ENCODE measurements around the gene KCTD1. TPM values are rescaled to one million over a fixed set of nuclear protein-coding genes. Genes with fewer than 3 reads are reported as not detected.

KCTD1 gene
- polyA plus RNA-seq, 1 of the 3 experiments (the other 2 are of a cell fraction) = 12.8 TPM

DNA sequence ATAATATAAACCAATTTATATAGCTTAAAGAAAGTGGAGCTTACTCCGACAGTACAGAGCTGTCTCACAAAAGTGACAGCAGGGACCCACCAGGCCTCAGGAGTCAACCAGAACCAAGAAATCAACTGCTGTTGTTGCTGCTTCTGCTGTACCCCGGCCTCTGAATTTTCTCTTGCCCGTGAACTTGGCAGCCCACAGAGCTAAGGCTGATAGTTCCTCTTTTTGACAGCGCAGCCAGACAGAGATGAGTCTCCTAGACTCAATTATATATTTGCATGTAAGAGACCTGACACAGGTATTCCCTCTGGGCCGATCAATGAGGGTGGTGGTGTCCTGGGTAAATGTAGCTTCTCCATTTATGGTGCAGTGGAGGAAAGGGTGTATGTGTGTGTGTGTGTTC is 109.4 kb downstream of the KCTD1 start:
- Histone ChIP-seq H3K27me3 (ENCODE audit: insufficient read depth) (no peaks in the 10 kb centered on the region), H3K4me2 (no peak overlapping the region), H3K79me2 (ENCODE audit: insufficient read depth) (no peaks in the 10 kb centered on the region), H3F3A (replicated peaks; ENCODE audit: insufficient read depth) (no peaks in the 10 kb centered on the region), H3K36me3 (replicated peaks in 1 of 2; ENCODE audit: control insufficient read depth in 1 of 2, insufficient read depth in 2 of 2, low read length in 1 of 2) (no peaks in the 10 kb centered on the region), H3K4me3 (ENCODE audit: low read depth in 2 of 2, low read length in 1 of 2) (no peak overlapping the region), H3K9me2 (no peaks in the 10 kb centered on the region), H3K4me1 (ENCODE audit: control insufficient read depth in 1 of 2, insufficient read depth in 2 of 2, low read depth in 1 of 2, low read length in 1 of 2) (peaks cover 0 to 11% of the 10 kb centered on the region in 2 experiments; a peak in 1 of 4 replicates), H2AFZ (ENCODE audit: low read depth) (no peak overlapping the region), H3K9ac (no peak overlapping the region), H3K27ac (ENCODE audit: low read depth in 2 of 2, low read length in 1 of 2) (no peak overlapping the region), H4K20me1 (ENCODE audit: insufficient read depth) (no peaks in the 10 kb centered on the region), H3K9me3 (no peaks in the 10 kb centered on the region)
- no peak for DNase-seq
- ChIA-PET POLR2A (interaction anchor here (0.6 kb wide), 1 partner anchor 45 kb away, joined by 3 read pairs; no protein-coding TSS in a partner anchor), CTCF (interaction anchor here (0.9 to 1.4 kb wide), 2 partner anchors 15 to 85 kb away, joined by 3 read pairs; no protein-coding TSS in a partner anchor)
- WGBS (ENCODE audit: low lambda C conversion rate) = 91% methylated on average over 5 of the region's 5 CpGs
- TF ChIP-seq RCOR1 (IDR thresholded peaks at IDR 0.05; ENCODE audit: low read length) = no peak
- no peak for TF ChIP-seq TCF12 (IDR thresholded peaks at IDR 0.05)
- TF ChIP-seq, protein P1, sequence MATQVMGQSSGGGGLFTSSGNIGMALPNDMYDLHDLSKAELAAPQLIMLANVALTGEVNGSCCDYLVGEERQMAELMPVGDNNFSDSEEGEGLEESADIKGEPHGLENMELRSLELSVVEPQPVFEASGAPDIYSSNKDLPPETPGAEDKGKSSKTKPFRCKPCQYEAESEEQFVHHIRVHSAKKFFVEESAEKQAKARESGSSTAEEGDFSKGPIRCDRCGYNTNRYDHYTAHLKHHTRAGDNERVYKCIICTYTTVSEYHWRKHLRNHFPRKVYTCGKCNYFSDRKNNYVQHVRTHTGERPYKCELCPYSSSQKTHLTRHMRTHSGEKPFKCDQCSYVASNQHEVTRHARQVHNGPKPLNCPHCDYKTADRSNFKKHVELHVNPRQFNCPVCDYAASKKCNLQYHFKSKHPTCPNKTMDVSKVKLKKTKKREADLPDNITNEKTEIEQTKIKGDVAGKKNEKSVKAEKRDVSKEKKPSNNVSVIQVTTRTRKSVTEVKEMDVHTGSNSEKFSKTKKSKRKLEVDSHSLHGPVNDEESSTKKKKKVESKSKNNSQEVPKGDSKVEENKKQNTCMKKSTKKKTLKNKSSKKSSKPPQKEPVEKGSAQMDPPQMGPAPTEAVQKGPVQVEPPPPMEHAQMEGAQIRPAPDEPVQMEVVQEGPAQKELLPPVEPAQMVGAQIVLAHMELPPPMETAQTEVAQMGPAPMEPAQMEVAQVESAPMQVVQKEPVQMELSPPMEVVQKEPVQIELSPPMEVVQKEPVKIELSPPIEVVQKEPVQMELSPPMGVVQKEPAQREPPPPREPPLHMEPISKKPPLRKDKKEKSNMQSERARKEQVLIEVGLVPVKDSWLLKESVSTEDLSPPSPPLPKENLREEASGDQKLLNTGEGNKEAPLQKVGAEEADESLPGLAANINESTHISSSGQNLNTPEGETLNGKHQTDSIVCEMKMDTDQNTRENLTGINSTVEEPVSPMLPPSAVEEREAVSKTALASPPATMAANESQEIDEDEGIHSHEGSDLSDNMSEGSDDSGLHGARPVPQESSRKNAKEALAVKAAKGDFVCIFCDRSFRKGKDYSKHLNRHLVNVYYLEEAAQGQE (IDR thresholded peaks at IDR 0.05; ENCODE audit: low read depth, low read length) = no peak
- TF ChIP-seq RAD21 (IDR thresholded peaks at IDR 0.05; ENCODE audit: low read length) = no peak
- no peak for TF ChIP-seq SMC3 (IDR thresholded peaks at IDR 0.05; ENCODE audit: low read depth, low read length)
- no peak for TF ChIP-seq TAF1 (IDR thresholded peaks at IDR 0.05; ENCODE audit: borderline replicate concordance, low read depth, low read length)
- TF ChIP-seq, protein P2, sequence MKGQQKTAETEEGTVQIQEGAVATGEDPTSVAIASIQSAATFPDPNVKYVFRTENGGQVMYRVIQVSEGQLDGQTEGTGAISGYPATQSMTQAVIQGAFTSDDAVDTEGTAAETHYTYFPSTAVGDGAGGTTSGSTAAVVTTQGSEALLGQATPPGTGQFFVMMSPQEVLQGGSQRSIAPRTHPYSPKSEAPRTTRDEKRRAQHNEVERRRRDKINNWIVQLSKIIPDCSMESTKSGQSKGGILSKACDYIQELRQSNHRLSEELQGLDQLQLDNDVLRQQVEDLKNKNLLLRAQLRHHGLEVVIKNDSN (IDR thresholded peaks at IDR 0.05; ENCODE audit: borderline replicate concordance, low read depth) = no peak
- TF ChIP-seq NFIC (IDR thresholded peaks at IDR 0.05; ENCODE audit: borderline replicate concordance) = no peak
- TF ChIP-seq, protein P3, sequence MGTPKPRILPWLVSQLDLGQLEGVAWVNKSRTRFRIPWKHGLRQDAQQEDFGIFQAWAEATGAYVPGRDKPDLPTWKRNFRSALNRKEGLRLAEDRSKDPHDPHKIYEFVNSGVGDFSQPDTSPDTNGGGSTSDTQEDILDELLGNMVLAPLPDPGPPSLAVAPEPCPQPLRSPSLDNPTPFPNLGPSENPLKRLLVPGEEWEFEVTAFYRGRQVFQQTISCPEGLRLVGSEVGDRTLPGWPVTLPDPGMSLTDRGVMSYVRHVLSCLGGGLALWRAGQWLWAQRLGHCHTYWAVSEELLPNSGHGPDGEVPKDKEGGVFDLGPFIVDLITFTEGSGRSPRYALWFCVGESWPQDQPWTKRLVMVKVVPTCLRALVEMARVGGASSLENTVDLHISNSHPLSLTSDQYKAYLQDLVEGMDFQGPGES (IDR thresholded peaks at IDR 0.05; ENCODE audit: low read depth, low read length) = no peak
- TF ChIP-seq MEF2A (IDR thresholded peaks at IDR 0.05; ENCODE audit: borderline replicate concordance, low read depth) = no peak
- TF ChIP-seq, protein P4, sequence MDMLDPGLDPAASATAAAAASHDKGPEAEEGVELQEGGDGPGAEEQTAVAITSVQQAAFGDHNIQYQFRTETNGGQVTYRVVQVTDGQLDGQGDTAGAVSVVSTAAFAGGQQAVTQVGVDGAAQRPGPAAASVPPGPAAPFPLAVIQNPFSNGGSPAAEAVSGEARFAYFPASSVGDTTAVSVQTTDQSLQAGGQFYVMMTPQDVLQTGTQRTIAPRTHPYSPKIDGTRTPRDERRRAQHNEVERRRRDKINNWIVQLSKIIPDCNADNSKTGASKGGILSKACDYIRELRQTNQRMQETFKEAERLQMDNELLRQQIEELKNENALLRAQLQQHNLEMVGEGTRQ (IDR thresholded peaks at IDR 0.05; ENCODE audit: borderline replicate concordance, low read depth, low read length) = no peak
- no peak for TF ChIP-seq EP300 (IDR thresholded peaks at IDR 0.05; ENCODE audit: borderline replicate concordance in 1 of 2, low read depth in 1 of 2, low read length in 1 of 2)
- TF ChIP-seq FOSL2 (IDR thresholded peaks at IDR 0.05; ENCODE audit: borderline replicate concordance, low read depth) = no peak
- TF ChIP-seq, protein P5, sequence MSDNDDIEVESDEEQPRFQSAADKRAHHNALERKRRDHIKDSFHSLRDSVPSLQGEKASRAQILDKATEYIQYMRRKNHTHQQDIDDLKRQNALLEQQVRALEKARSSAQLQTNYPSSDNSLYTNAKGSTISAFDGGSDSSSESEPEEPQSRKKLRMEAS (IDR thresholded peaks at IDR 0.05; ENCODE audit: low read depth) = no peak
- TF ChIP-seq, protein P6, sequence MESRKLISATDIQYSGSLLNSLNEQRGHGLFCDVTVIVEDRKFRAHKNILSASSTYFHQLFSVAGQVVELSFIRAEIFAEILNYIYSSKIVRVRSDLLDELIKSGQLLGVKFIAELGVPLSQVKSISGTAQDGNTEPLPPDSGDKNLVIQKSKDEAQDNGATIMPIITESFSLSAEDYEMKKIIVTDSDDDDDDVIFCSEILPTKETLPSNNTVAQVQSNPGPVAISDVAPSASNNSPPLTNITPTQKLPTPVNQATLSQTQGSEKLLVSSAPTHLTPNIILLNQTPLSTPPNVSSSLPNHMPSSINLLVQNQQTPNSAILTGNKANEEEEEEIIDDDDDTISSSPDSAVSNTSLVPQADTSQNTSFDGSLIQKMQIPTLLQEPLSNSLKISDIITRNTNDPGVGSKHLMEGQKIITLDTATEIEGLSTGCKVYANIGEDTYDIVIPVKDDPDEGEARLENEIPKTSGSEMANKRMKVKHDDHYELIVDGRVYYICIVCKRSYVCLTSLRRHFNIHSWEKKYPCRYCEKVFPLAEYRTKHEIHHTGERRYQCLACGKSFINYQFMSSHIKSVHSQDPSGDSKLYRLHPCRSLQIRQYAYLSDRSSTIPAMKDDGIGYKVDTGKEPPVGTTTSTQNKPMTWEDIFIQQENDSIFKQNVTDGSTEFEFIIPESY (IDR thresholded peaks at IDR 0.05; ENCODE audit: borderline replicate concordance, low read depth) = no peak
- TF ChIP-seq EZH2phosphoT487 (IDR thresholded peaks at IDR 0.05; ENCODE audit: borderline replicate concordance, low read depth) = no peak
- no peak for TF ChIP-seq TEAD4 (IDR thresholded peaks at IDR 0.05; ENCODE audit: borderline replicate concordance, insufficient read depth)
- no peak for TF ChIP-seq POLR2AphosphoS5 (IDR thresholded peaks at IDR 0.05; ENCODE audit: low read depth, low read length)
- TF ChIP-seq GATA2 (CRISPR knock-in tag; IDR thresholded peaks at IDR 0.05) = no peak
- TF ChIP-seq, protein P7, sequence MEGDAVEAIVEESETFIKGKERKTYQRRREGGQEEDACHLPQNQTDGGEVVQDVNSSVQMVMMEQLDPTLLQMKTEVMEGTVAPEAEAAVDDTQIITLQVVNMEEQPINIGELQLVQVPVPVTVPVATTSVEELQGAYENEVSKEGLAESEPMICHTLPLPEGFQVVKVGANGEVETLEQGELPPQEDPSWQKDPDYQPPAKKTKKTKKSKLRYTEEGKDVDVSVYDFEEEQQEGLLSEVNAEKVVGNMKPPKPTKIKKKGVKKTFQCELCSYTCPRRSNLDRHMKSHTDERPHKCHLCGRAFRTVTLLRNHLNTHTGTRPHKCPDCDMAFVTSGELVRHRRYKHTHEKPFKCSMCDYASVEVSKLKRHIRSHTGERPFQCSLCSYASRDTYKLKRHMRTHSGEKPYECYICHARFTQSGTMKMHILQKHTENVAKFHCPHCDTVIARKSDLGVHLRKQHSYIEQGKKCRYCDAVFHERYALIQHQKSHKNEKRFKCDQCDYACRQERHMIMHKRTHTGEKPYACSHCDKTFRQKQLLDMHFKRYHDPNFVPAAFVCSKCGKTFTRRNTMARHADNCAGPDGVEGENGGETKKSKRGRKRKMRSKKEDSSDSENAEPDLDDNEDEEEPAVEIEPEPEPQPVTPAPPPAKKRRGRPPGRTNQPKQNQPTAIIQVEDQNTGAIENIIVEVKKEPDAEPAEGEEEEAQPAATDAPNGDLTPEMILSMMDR (IDR thresholded peaks at IDR 0.05) = no peak
